Measurements from ENCODE around the gene ATG16L2.

DNA sequence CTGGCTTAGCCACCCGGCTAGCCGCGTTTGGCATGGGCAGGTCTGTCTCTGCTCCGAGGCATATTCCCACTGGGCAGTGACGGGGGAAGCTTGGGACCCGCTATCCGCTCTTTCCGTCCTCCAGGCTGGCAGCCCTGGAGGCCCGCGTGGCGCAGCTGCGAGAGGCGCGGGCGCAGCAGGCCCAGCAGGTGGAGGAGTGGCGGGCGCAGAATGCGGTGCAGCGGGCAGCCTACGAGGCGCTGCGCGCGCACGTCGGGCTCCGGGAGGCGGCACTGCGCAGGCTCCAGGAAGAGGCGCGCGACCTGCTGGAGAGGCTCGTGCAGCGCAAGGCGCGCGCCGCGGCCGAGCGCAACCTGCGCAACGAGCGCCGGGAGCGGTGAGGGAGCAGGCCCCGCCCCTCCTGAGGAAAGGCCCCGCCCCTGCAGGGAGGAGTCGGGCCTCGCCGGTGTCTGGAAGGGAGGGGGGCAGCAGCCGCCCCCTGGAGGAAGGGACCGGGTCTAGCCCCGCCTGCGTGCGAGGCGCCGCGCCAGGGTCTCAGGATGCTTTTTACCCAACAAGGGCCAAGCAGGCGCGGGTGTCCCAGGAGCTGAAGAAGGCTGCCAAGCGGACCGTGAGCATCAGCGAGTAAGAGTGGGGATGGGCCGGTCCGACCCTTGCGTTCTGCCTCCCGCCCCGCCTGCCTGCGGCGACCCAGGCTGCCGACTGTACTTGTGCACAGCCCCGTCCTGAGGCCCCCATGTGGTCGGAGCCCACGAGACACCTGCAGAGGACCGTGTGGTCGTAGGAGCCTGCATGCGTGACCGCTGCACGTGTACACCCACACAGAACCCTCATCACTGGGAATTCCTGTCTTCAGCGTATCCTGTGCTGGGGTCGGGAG is 7.9 kb downstream of the ATG16L2 start:
- TF ChIP-seq CTCF (IDR thresholded peaks at IDR 0.05; ENCODE audit: insufficient read depth, low read length, poor library complexity, severe bottlenecking) (no peak), EZH2phosphoT487 (conservative IDR thresholded peaks at IDR 0.05; ENCODE audit: low read length) (no peak)
